HuH-7 (cell line): ENCODE measurements around the gene TBX4.
"Not testable (repeated sequence)": the region's sequence is repeated elsewhere in the genome, so short reads cannot be mapped to it uniquely, and the experiment has no call there.

Experiments used
- DNase-seq: peaks from one replicate; pipeline ENCODE4 v3.0.0; 2011; ENCODE audit warnings: low spot score

TBX4 gene

DNA sequence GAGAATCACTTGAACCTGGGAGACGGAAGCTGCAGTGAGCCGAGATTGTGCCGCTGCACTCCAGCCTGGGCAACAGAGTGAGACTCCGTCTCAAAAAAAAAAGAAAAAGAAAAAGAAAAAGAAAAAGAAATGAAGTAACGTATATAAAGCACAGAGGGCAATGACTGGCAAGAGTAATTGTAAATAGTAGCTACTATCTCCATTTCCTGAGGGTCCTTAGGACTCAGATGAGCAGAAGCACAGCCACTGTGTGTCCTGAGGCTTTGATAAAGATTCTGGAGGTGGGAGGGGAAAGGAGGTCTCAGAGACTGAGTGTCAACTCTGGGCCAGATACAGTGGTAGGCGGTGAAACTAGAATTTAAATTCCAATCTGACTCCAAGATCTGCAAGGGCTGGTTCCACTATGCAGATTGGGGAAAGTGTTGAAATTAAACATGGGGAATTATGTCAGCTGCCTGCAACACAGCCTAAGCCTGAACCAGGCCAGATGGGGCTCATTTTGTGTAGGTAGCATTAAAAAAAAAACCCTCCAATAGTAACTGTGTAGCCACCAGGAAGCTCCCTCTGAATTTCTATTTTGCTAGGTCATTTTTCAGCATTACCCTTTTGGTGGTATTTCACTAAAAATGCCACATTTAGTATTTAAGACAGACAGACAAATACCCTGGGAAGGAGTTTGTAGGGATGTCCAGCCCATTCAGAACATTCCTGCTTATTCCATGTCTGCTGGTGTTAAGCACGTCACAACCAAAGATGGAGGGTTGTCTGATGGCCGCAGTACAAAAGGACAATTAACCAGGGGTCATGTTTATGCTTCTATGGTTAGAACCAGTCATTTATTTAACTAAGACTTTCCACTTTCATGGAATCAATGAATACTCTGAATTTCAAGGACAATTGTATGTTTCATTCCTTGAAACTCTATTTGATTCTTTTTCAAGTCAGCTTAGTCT, 46.1 kb downstream of the TBX4 start:
- no peak for DNase-seq

DNA sequence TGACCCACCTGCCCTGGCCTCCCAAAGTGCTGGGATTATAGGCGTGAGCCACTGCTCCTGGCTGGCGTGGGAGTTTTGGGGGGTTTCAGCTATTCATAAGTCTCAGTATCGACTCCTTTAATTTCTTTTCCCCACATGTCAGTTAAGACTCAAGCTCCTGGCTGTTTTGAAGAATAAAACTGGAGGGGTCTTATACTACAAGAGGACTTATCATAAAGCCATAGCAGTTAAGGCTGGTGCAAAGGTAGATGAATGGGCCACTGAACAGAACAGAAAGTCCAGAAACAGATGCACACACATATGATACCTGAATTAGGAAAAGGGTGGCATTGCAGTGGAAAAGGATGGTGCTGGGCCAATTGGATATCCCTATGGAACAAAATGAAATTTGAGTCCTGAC, 47.4 kb downstream of the TBX4 start:
- no peak for DNase-seq

DNA sequence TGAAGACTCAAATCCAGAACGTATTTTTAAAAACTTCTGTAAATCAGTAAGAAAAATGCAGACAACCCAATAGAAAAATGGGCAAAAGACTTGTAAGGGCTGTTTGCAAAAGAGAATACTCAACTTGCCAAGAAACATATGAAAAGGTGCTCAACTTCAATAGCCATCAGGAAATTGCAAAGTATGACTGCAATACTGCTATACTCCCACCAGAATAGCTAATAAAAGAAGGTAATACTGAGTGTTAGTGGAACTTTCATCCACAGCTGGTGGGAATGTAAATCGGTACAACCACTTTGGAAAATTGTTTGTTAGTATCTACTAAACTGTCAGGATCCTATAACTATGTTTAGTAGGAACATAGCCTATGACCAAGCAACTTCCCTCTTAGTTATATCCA, 48.1 kb downstream of the TBX4 start:
- no peak for DNase-seq

DNA sequence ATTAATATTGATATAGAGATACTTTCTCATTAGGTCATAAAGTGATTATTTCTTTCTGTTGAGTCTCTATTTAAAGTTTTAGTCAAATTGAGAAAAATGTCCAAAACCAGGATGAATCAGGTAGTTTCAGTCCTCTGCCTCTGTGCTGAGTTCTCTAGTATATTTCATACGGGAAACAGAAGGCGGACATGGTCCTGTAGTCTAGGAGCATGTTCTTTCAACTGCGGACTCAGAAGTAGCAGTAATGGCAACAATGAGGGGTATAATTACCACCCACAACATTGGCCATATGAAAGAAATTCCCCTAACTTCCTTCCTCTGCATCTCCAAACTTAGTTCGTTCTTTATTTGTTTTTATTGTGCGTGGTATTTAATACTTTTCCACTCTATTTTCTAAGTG, 50.1 kb downstream of the TBX4 start:
- DNase-seq: no peak

DNA sequence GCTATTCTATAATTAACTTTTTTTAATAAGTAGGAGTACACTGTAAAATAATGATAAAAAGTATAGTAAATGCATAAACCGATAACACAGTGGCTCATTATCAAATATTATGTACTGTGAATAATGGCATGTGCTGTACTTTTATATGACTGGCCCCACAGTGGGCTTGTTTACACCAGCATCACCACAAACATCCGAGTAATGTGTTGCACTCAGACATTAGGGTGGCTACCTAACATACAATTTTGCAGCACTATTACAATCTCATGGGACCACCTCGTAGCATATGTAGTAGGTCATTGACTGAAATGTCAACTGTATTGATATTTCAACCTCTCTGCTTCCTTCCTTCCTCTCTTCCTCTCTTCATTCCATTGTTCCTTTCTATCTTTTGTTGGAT, 51.7 kb downstream of the TBX4 start:
- DNase-seq: no peak

DNA sequence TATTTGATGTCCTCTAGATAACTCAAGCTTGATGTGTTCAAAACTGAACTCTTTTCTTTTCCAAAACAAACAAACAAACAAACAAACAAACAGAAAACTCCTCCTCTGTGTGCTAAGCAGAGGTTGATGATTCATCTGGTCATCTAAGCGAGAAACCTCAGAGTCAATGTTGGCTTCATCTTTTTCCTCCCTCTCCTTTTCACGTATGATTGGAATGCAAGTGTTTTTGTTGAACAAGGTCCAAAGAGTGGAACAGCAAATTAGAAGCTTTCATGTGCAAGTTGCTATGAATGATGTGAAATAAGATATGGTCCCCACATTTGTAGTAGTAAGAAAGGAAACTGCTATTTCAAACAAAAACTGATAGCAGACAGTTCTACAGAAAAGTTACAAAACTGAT, 52.5 kb downstream of the TBX4 start:
- DNase-seq: no peak

DNA sequence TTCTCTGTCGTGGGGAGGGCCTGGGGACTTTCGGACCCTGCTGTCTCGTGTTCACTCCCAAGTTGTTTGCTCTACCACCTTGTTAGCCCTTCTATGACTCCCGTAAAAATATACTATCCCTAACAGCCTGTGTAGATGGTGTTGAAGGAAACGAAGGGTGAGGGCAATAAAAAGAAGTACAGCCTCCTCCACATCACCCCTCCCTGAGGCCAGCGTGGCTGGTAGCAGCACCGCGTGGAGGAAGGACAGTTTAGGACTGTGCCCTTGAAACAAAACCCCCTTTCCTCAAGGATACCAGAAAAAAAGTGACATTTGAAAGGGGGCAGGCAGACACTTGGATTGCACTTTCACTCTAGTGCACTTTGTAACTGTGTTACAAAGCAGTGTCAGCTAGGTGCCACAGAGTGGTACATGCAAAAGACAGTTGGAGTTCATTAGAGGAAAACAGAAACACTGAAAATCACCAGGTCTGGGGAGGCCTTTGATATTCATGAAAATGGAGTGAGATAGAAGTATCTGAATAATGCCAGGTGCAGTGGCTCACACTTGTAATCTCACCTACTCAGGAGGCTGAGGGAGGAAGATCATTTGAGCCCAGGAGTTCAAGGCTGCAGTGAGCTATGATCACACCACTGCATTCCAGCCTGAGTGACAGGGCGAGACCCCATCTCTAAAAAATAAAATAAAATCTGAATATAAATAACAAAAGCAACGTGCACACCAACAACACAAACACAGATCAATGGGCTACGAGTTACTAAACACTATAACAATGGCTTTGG, 53.8 kb downstream of the TBX4 start:
- no peak for DNase-seq

DNA sequence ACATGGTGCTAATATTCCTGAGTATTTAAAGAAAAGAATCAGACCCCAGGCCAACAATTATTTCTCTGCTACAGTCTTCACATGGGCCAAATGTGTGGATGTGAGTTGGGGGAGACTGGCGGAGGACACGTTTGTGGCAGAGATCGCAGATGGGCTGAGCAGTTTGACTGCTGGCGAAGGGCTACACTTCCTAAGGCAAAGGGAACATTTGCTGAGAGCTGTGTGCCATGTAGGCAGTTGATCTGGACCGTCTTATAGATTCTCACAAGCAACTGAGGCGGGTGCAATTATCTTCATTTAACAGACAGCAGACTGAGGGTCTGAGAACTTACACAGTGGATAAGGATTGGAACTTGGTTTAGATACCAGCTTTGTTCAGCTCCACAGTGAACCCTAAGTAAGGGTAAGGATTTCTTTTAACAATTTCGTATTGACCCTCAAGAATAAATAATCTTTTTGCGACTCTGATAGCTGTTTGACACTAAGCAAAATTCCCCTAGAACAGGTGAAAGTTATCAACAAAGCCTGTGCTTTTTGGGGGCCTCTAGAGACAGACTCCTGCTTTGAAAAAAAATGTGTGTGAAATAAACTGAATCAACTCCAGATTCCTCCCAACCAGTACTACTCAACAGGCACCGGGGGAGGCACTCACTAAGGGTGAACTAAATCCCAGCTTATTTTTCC, 55.3 kb downstream of the TBX4 start:
- no peak for DNase-seq

DNA sequence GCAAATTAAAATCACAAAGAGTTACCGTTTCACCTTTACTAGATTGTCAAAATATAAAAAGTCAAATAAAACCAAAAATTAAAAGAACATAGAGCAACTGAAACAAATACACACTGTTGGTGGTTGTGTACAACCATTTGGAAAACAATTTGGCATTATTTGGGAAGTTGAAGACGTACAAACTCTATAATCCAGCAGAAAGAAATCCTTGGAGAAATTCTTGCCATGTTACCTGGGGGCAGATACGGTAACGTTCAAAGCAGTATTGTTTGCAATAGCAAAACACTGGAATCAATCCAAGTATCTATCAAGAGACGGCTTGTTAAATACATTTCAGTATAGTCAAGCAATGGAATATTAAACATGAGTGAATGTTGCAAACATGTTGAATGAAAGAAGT, 56.7 kb downstream of the TBX4 start:
- DNase-seq: no peak

DNA sequence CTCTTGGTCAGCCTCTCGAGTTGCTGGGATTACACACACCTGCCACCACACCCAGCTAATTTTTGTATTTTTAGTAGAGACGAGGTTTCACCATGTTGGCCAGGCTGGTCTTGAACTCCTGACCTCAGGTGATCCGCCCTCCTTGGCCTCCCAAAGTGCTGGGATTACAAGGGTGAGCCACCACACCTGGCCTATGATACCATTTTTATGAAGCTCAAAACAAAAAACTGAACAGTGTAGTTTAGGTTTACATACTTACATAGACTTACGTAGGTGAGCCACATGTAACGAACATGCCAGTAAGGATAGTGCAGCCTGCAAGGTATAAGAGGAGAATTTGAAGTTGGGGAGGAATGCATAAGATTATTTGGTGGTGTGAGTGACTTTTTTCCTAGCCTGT, 57.2 kb downstream of the TBX4 start:
- not testable (repeated sequence) for DNase-seq

DNA sequence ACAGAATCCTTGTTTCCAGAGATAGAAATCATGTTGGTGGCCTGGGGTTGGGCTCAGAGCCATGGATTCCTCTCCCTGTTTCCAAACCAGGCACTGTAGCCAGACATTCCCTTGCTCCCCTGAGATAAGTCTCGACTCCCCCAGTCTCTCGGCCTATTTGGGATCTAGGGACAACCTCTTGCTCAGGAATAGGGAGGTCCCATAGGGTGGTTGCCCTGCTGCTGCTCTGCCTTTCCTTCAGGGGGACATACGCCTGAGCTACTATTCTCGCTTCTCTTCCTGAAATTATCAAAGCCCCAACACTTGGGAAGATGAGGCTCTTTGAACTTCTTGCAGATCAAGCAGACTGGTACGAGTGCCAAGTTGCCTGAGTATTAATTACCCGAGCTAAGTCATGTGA, 58.0 kb downstream of the TBX4 start:
- no peak for DNase-seq

DNA sequence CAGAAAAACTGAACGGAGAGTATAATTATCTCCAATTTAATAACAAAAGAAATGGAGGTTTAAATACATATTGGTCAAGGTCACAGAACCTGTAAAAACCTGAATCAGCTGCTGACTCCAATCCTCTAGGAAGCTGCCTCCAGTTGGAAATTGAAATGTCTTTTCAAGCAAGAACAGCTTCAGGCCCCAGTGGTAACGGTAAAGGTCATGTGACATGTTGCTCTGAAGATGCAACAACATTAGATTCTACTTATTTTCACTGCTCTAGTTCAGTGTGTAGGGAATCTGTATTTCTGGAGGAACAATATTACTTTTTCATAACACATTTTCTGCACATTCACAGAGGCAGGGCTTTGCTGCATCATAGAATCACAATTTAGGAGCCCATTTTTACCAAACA, 58.8 kb downstream of the TBX4 start:
- DNase-seq: no peak

DNA sequence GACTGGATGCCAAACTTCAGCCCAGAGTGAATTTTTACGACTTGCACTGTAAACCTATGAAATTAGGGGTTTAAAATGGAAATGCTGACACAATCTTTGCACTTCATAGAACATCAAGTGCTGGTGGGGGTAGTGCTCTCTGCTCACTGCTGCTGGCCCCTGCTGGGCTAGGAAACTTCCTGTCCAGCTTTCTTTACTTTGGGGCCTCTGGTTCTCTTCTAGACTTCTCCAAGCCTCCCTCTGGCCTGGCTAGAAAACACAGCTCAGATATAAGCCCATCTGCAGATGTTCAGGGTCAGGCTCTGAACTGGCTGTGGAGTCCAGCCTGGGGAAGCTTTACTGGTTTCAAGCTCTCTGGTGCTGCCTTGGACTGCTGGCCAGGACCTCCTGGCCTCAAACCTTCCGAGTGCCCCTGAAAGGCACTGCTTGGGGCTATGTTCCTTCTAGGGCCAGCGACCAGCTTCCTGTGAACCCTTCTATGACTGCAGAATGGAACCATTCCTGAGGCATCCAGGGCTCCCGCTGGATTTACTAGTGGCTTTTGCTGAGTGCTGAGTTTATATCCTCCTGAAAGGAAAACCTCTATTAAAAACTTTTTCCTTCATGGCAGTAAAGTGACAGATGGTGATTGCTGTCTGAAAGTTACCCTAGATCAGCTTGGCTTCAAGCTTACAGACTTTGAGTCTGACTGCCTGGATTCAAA, 59.4 kb downstream of the TBX4 start:
- no peak for DNase-seq

DNA sequence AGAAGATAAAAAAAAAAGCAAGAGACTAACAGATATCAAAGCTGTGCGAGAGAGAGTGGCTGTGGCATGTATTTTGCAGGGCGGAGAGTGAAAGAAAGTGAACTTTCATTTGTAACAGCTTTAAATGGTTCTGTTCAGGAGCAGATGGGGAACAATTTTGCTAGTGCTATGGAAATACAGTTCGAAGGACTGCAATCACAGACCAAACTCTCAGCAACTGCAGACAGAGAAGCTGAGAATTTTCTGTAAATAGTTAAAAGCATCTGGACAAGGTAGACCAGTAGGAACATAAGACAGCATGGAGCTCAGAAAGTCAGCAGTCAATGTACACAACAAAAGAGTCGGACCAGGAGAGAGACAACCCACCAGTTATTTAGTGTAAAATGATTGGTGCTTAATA, 62.3 kb downstream of the TBX4 start:
- no peak for DNase-seq

DNA sequence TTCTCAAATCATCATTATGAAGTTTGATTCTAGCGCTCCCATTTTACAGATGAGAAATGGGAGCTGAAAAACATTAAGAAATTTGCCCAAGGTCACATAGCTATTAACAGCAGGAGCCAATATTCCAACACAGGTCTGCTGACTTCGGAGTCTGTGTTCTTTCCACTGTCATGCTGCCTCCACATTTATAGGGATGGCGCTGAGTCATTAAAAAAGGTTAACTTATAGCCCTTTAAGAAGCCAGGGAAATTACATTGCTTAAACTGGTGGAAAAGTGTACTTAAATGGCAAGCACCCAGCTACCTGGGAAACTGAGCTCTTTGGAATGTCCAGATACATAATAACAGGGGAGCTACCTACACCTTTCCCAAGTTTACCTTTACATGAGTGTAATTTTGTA, 65.0 kb downstream of the TBX4 start:
- DNase-seq: no peak

DNA sequence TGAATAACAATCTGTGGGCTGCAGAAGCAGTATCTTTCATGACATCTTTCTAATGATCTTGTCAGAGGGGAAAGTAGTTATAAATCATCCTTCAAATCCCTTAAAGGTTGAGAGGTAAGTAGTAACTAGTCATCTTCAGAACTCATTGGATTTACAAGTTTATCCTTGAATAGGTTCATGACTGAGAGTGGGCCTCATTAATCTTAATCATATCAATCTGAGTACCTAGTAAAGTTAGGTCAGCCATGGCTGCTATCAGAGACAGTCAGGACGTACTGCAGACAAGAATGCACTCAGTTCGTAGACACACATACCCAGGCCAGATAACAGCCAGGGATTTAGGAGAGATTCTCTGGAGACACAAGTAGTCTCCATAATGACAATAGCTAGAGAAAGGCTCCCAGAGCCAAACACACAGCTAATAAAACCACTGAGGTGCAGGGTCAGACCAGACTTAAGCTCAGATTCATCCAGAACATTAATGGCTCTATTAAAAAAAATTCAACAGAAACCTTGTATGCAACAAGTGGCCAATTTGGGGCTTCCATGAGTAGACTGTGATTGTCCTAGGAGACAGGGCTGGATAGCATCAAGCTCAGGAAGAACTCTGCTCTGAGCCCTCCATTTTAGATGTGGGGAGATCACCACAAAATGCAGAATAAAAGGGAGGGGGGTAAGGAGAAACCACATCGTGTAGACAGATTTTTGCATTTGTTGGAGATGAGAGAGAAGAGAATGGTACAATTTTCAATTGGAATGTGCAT, 65.8 kb downstream of the TBX4 start:
- DNase-seq: no peak

DNA sequence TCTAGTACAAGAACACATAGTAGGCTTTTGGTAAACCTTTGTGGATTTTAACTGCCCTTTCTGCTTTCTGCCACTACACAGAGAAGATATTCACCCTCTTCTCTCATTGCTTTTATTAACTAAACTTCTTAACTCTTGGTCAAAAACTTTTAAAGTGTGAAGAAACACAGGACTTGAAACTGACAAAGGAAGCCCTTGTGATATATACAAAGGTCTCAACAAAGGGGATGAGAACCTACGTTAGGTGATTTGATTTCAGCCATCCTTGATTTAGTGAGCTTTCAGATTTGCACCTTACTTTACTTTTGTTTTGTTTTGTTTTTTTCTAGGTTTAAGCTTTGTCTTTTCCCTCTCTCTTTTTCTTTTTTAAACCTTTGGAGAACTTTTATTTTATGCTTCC, 66.9 kb downstream of the TBX4 start:
- DNase-seq: no peak

DNA sequence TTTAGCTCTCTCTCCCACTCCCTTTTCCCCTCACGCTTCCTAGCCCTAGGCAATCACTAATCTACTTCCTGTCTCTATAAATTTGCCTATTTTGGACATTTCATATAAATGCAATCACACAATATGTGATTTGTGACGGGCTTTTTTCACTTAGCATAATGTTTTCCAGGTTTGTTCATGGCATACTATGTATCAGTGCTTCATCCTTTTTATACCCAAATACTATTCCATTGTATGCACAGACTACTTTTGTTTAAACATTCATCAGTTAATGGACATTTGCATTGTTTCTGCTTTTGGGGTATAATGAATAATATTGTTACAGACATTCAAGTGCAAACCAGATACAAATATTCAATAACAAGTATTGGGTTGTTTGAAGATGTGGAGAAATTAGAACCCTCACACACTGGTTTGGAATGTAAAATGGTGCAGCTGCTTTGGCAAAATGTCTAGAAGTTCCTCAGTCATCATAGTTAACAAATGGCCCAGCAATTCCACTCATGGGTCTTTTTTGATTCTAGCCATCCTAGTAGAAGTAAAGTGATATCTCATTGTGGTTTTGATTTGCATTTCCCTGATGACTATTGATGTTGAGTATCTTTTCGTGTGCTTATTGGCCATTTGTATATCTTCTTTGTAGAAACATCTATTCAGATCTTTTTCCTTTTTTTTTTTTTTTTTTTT, 67.7 kb downstream of the TBX4 start:
- DNase-seq: no peak

DNA sequence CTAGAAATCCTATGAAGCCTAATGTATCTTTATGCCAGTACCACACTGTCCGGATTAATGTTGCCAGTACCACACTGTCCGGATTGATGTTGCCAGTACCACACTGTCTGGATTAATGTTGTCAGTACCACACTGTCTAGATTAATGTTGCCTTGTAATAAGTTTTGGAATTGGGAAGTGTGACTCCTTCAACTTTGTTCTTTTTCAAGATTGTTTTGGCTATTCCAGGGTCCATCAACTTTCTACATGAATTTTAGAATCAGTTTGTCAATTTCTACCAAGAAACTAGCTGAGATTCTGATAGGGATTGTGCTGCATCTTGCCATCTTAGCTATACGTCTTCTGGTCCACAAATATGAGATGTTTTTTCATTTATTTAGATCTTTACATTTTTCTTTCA, 68.7 kb downstream of the TBX4 start:
- no peak for DNase-seq

DNA sequence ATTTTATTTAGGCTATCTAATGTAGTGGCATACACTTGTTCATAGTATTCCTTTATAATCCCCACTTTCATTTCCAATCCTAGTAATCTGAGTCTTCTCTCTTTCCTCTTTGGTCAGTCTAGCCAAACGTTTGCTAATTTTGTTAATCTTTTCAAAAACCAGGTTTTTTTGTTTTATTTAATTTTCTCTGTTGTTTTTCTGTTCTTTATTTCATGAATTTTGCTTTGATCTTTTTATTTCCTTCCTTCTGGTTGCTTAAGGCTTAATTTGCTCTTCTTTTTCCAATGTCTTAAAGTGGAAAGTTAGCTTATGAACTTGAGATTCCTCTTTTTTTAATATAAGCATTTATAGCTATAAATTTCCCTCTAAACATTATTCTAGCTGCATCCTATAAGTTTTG, 69.9 kb downstream of the TBX4 start:
- no peak for DNase-seq

DNA sequence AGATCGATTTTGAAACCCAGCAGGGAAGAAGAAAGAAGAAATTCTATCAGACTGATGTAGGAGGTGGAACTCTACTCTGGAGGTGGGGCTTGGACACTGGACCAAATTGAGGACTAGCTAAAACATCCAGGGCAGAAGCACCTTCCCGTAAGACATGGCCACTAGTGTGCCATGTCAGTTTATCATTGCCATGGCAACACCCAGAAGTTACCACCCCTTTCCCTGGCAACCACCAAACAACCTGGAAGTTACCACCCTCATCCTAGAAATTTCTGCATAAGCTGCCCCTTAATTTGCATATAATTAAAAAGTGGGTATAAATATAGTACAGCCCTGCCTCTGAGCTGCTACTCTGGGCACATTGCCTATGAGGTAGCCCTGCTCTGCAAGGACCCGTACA, 72.1 kb downstream of the TBX4 start:
- DNase-seq: no peak
